Thyroid gland (tissue), 4 donors: ENCODE data around the gene MRPS7. TPM values are rescaled to one million over a fixed set of nuclear protein-coding genes. Genes with fewer than 3 reads are reported as not detected.

Experiments
- DNase-seq, 2 donors: peaks; one replicate each; pipeline ENCODE4 v3.0.0-alpha.2; 2019
- H3K27ac ChIP-seq, 3 donors: fragments of 200-600 bp; sonication (generic); 1 replicate in 2 of 3; 2 replicates in 1 of 3; pipeline ENCODE4 v1.5.1; 2016 to 2019; ENCODE audit warnings: mild to moderate bottlenecking in 1 of 3, moderate library complexity in 1 of 3
- H3K27me3 ChIP-seq: fragments of 200-600 bp; sonication (generic); one replicate; pipeline ENCODE4 v1.5.1; 2019
- H3K36me3 ChIP-seq, 2 donors: fragments of 200-600 bp; sonication (generic); one replicate each; pipeline ENCODE4 v1.5.1; 2016 to 2019
- H3K4me1 ChIP-seq, 2 donors: fragments of 200-600 bp; sonication (generic); one replicate each; pipeline ENCODE4 v1.5.1; 2017 to 2019
- H3K4me3 ChIP-seq, 3 donors: fragments of 200-600 bp; sonication (generic); replicated peaks in 1 of 3; 1 replicate in 2 of 3; 2 replicates in 1 of 3; pipeline ENCODE4 v1.5.1; 2016; ENCODE audit warnings: mild to moderate bottlenecking in 1 of 3
- H3K9me3 ChIP-seq: fragments of 200-600 bp; sonication (generic); one replicate; pipeline ENCODE4 v1.5.1; 2017
- POLR2A ChIP-seq, 2 donors: fragments of 450-650 bp; IDR thresholded peaks; one replicate each; pipeline ENCODE4 v1.6.1; 2017; ENCODE audit warnings: antibody characterized with exemption in 2 of 2, mild to moderate bottlenecking in 2 of 2, moderate library complexity in 1 of 2
- WGBS, 2 donors: methylation state at CpG; one replicate each; pipeline ENCODE4 v1.1.5; 2017; 5-methylcytosine and 5-hydroxymethylcytosine counted together
- intact Hi-C: fragments of 100-400 bp; cut with DNase I; formaldehyde crosslinking; loops from one replicate; pipeline ENCODE4 v1.15.1; 2023
- total RNA-seq, 4 donors: library from RNA; depleted of rRNA; stranded (reverse); fragments of >200 nt; gene quantifications; one replicate each; pipeline ENCODE4 v1.2.3, GENCODE V29; 2016
- TF ChIP-seq, protein P1 (sequence below), 6 experiments: fragments of 200-600 bp in 3 of 6; fragments of 450-650 bp in 3 of 6; sonication (generic) in 3 of 6; IDR thresholded peaks; one replicate each; pipeline ENCODE4 v1.5.1; 2016 to 2019; ENCODE audit warnings: antibody characterized with exemption in 6 of 6, mild to moderate bottlenecking in 2 of 6, inconsistent platforms in 1 of 6, moderate library complexity in 1 of 6

The MRPS7 gene
- total RNA-seq, 4 donors from 2014 or later: 29.9 to 59.4 (median 41.0) TPM

DNA sequence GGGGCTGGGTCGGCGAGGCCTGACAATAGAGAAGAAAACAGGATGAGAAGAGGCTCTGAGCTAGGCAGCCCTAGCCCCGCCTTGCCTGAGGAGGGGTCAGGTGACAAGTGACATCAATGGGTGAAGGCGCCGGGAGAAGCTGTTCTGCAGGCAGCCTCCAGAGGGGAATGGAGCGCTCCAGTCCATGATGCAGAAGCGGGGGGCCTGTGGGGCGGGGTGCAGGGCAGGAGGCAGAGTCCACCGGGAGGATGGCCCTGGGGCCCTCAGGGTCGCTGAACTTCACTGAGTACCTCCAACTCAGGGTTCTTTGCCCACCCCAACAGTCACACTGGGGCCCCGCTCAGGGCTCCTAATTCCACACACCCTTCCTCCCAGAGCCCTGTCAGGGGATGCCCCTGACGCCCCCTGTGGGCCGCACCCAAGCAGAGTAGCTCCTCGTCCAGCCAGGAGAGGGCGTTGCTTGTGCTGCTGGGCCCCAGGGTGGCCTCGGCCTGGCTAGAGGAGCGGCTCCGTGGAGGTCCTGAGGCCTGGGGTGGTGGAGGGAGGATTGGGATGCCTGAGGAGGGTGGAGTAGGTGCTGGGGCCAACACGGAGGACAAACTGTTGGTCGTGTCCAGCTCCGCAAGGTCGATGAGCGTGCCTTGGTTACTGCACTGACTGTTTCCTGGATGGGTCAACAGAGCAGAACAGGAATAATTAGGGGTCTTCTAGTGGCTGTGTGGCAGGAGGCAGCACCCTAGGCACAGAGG, 21.1 kb upstream of the MRPS7 start:
- no peaks in the 10 kb centered on the region for H3K27me3 ChIP-seq
- TF ChIP-seq, protein P1, sequence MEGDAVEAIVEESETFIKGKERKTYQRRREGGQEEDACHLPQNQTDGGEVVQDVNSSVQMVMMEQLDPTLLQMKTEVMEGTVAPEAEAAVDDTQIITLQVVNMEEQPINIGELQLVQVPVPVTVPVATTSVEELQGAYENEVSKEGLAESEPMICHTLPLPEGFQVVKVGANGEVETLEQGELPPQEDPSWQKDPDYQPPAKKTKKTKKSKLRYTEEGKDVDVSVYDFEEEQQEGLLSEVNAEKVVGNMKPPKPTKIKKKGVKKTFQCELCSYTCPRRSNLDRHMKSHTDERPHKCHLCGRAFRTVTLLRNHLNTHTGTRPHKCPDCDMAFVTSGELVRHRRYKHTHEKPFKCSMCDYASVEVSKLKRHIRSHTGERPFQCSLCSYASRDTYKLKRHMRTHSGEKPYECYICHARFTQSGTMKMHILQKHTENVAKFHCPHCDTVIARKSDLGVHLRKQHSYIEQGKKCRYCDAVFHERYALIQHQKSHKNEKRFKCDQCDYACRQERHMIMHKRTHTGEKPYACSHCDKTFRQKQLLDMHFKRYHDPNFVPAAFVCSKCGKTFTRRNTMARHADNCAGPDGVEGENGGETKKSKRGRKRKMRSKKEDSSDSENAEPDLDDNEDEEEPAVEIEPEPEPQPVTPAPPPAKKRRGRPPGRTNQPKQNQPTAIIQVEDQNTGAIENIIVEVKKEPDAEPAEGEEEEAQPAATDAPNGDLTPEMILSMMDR (IDR thresholded peaks at IDR 0.05): peak in 1 of 6 experiments; percentile 26
- TF ChIP-seq POLR2A (IDR thresholded peaks at IDR 0.05): no peak
- no peaks in the 10 kb centered on the region for H3K4me1 ChIP-seq
- intact Hi-C loops: no loop called here
- H3K36me3 ChIP-seq: peaks cover 87 to 89% of the 10 kb centered on the region in 2 donors
- no peak overlapping the region for H3K4me3 ChIP-seq
- H3K27ac ChIP-seq: no peak overlapping the region
- no peak for DNase-seq
- 75 to 78% methylated on average over 22 of the region's 23 CpGs for WGBS, 2 donors
- no peaks in the 10 kb centered on the region for H3K9me3 ChIP-seq

DNA sequence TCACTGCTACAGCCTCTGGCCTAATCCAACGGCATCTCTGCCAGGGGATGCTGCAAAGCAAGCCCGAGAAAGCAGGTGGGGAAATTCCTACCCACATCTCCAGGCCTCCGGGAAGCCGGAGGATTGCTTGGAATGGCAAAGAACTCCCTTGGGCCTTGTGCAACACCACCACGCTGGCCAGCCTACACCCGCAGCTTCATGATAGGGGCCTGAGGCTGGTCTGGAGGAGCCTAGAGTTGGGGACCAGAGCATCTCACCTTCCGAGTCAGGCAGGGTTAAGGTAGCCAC, 20.6 kb upstream of the MRPS7 start:
- peaks cover 91 to 93% of the 10 kb centered on the region in 2 donors for H3K36me3 ChIP-seq
- DNase-seq: no peak

DNA sequence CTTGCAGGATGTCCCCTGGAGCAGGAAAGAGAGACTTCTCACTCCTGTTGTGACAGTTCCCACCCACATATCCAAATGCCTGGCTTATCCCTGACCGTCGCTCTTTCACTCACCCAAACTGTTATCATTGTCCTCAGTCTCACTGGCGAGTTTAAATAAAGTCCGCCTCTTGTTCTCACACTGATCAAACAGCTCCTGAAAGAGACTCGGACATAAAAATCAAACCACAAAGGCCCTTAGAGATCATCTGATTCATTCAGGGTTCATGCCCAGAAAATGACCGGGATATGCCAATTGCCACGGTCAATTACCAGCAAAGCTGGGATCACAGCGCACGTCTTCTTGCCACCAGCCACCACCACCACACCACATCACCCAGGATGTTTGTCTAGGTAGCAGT, 20.2 kb upstream of the MRPS7 start:
- Histone ChIP-seq H3K27me3 (no peaks in the 10 kb centered on the region), H3K4me1 (no peaks in the 10 kb centered on the region), H3K27ac (no peak overlapping the region), H3K36me3 (peaks cover 92 to 94% of the 10 kb centered on the region in 2 donors), H3K4me3 (no peak overlapping the region), H3K9me3 (no peaks in the 10 kb centered on the region)
- DNase-seq: no peak
- 95 to 96% methylated on average over 9 of the region's 9 CpGs for WGBS, 2 donors
- intact Hi-C loops: no loop called here
- TF ChIP-seq, protein P1 (IDR thresholded peaks at IDR 0.05): no peak
- no peak for TF ChIP-seq POLR2A (IDR thresholded peaks at IDR 0.05)

More for the DNA sequence above, 20.6 kb upstream of the MRPS7 start:
- H3K4me3 ChIP-seq: no peak overlapping the region
- H3K4me1 ChIP-seq: no peaks in the 10 kb centered on the region
- H3K27me3 ChIP-seq: no peaks in the 10 kb centered on the region
- intact Hi-C loops: no loop called here
- WGBS, 2 donors: 85 to 90% methylated on average over 7 of the region's 7 CpGs
- H3K9me3 ChIP-seq: no peaks in the 10 kb centered on the region
- no peak overlapping the region for H3K27ac ChIP-seq
- TF ChIP-seq POLR2A (IDR thresholded peaks at IDR 0.05): no peak
- TF ChIP-seq, protein P1 (IDR thresholded peaks at IDR 0.05): no peak

DNA sequence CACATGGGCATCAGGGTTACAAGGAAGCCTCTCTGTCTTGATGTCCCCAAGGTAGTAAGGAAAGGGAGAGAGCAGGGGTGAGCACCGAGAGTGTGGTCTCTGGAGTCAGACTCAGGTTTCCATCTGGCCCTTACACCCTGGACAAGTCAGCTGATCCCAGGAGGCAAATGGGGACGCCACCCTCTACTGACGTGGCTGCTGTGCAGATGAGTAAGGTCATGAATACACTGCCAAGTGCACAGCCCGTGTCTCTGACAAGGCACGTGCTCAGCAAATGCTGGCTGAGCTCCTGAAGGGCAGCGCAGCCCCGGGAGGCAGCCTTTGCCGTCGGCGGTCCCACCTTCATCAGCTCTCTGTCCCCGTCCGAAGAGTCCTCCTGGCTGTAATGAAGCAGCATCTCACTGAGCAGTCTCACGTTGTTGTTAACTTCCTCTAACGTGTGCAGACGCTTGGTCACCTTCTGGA, 19.7 kb upstream of the MRPS7 start:
- Histone ChIP-seq H3K4me3 (no peak overlapping the region), H3K9me3 (no peaks in the 10 kb centered on the region), H3K27me3 (no peaks in the 10 kb centered on the region), H3K27ac (no peak overlapping the region), H3K4me1 (no peaks in the 10 kb centered on the region), H3K36me3 (peaks cover 87 to 91% of the 10 kb centered on the region in 2 donors)
- 91 to 94% methylated on average over 15 of the region's 15 CpGs for WGBS, 2 donors
- TF ChIP-seq POLR2A (IDR thresholded peaks at IDR 0.05): no peak
- TF ChIP-seq, protein P1 (IDR thresholded peaks at IDR 0.05): no peak
- no peak for DNase-seq
- intact Hi-C loops: no loop called here

DNA sequence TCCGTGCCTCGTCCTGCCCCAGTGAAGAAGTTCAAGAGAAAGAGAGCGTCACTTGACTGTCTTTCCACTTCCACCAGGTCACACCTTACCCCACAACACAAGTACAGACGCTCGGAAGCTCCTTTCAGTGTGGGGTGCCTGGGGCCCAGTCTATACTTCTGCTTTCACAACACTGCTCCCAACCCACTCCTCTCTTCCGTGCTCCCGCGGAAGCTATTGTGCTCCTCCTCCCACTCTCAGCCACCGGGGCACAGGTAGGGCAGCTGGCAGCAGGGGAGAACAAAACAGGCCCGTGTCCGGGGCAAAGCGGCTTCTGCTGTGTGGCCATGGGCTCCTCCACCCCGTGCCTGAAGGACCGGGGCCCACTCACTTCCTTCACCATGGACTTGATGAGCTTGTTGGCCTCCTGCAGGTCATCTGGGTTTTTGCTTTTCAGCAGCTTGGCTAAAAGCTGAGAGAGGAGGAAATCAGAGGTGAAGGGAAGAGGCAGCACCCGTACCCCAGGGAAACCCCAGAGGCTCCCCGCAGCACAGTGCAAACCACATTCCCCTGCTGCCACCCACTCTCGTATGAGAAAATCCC, 19.1 kb upstream of the MRPS7 start:
- 91 to 92% methylated on average over 17 of the region's 17 CpGs for WGBS, 2 donors
- TF ChIP-seq POLR2A (IDR thresholded peaks at IDR 0.05): no peak
- TF ChIP-seq, protein P1 (IDR thresholded peaks at IDR 0.05): no peak
- intact Hi-C loops: no loop called here
- peaks cover 81 to 85% of the 10 kb centered on the region in 2 donors for H3K36me3 ChIP-seq
- H3K27ac ChIP-seq: no peak overlapping the region
- H3K4me3 ChIP-seq: no peak overlapping the region
- DNase-seq: no peak
- H3K4me1 ChIP-seq: no peaks in the 10 kb centered on the region
- H3K9me3 ChIP-seq: no peaks in the 10 kb centered on the region
- no peaks in the 10 kb centered on the region for H3K27me3 ChIP-seq
